Neural cell (in vitro differentiated cells): ENCODE measurements around the gene BROX.

Experiments
- CTCF ChIP-seq: fragments of 450-650 bp; IDR thresholded peaks from 2 replicates; pipeline ENCODE4 v1.5.1; 2014; ENCODE audit warnings: antibody characterized with exemption, mild to moderate bottlenecking, moderate library complexity; ENCODE audit not compliant: poor library complexity, severe bottlenecking
- EP300 ChIP-seq: fragments of 450-650 bp; conservative IDR thresholded peaks from 2 replicates; pipeline ENCODE4 v1.6.1; 2014; ENCODE audit warnings: antibody characterized with exemption, mild to moderate bottlenecking, moderate library complexity; ENCODE audit not compliant: poor library complexity, severe bottlenecking
- EZH2 ChIP-seq: fragments of 200-600, 300-800 bp; shearing (Covaris generic), sonication (generic); IDR thresholded peaks from 2 replicates; pipeline ENCODE4 v1.6.1; 2014; ENCODE audit warnings: antibody characterized with exemption, low read length, borderline replicate concordance, mild to moderate bottlenecking; ENCODE audit not compliant: insufficient read depth, poor library complexity, severe bottlenecking
- RAD21 ChIP-seq: fragments of 450-650 bp; conservative IDR thresholded peaks from 2 replicates; pipeline ENCODE4 v1.6.1; 2014; ENCODE audit warnings: antibody characterized with exemption, mild to moderate bottlenecking, moderate library complexity
- REST ChIP-seq: IDR thresholded peaks from 2 replicates; pipeline ENCODE4 v1.6.1; 2012; ENCODE audit warnings: borderline replicate concordance
- SMC3 ChIP-seq: fragments of 450-650 bp; conservative IDR thresholded peaks from 2 replicates; pipeline ENCODE4 v1.6.1; 2014; ENCODE audit warnings: antibody characterized with exemption, mild to moderate bottlenecking, moderate library complexity; ENCODE audit not compliant: poor library complexity

- no peak for TF ChIP-seq CTCF
- no peak for TF ChIP-seq RAD21
- no peak for TF ChIP-seq SMC3
- TF ChIP-seq REST, result no peak
- no peak for TF ChIP-seq EZH2
- no peak for TF ChIP-seq EP300
Observed at GRCh38 chr1:222697826-222698225, 14.5 kb upstream of the BROX start.
